ENCODE results near the gene MMD. TPM values are rescaled to one million over a fixed set of nuclear protein-coding genes. Genes with fewer than 3 reads are reported as not detected.

MMD gene
- total RNA-seq, 2 donors from 2014 or later, result 11.1 to 14.3 TPM

GRCh38 chr17:55436224-55437158 lies 14.9 kb upstream of the MMD start:
- DNase-seq (ENCODE audit: low spot score) (no peak), ATAC-seq (ENCODE audit: insufficient number of reproducible peaks, low FRiP score, low read depth) (no peak)
- no peaks in the 10 kb centered on the region for H3K27me3 ChIP-seq (replicated peaks; ENCODE audit: insufficient read depth)
- TF ChIP-seq, protein P1, sequence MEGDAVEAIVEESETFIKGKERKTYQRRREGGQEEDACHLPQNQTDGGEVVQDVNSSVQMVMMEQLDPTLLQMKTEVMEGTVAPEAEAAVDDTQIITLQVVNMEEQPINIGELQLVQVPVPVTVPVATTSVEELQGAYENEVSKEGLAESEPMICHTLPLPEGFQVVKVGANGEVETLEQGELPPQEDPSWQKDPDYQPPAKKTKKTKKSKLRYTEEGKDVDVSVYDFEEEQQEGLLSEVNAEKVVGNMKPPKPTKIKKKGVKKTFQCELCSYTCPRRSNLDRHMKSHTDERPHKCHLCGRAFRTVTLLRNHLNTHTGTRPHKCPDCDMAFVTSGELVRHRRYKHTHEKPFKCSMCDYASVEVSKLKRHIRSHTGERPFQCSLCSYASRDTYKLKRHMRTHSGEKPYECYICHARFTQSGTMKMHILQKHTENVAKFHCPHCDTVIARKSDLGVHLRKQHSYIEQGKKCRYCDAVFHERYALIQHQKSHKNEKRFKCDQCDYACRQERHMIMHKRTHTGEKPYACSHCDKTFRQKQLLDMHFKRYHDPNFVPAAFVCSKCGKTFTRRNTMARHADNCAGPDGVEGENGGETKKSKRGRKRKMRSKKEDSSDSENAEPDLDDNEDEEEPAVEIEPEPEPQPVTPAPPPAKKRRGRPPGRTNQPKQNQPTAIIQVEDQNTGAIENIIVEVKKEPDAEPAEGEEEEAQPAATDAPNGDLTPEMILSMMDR (IDR thresholded peaks at IDR 0.05), result no peak
- H3K4me3 ChIP-seq, result no peak overlapping the region
- no peak overlapping the region for H3K27ac ChIP-seq
- H3K4me1 ChIP-seq (ENCODE audit: control insufficient read depth in 1 of 2, low read depth in 2 of 2), result no peaks in the 10 kb centered on the region
- H3K36me3 ChIP-seq, result no peaks in the 10 kb centered on the region
- H3K9me3 ChIP-seq, result no peaks in the 10 kb centered on the region

DNA sequence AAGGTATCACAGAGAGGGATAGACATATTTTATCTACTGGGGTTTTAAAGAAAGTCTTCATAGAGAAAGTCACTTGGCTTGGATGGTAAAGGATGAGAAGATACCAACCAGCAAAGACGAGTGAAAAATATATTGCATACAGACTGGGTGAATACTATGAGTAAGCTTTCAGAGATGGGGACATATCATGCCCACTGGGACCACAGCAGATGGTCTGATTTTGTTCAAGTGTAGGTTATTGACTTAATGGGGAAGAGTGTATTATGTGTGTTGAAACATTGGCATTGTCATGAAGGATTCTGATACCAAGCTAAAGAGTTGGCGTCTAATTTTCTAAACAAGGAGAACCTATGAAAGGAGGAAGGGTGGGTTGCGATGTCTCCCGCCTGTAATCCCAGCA lies 13.8 kb upstream of the MMD start:
- TF ChIP-seq, protein P1 (IDR thresholded peaks at IDR 0.05), result no peak
- ATAC-seq (ENCODE audit: insufficient number of reproducible peaks, low FRiP score, low read depth) (no peak), DNase-seq (ENCODE audit: low spot score) (no peak)
- no peaks in the 10 kb centered on the region for H3K9me3 ChIP-seq
- H3K27ac ChIP-seq, result no peak overlapping the region
- H3K27me3 ChIP-seq (replicated peaks; ENCODE audit: insufficient read depth), result no peaks in the 10 kb centered on the region
- no peak overlapping the region for H3K4me3 ChIP-seq
- H3K4me1 ChIP-seq (ENCODE audit: control insufficient read depth in 1 of 2, low read depth in 2 of 2), result no peaks in the 10 kb centered on the region
- H3K36me3 ChIP-seq, result no peaks in the 10 kb centered on the region

DNA sequence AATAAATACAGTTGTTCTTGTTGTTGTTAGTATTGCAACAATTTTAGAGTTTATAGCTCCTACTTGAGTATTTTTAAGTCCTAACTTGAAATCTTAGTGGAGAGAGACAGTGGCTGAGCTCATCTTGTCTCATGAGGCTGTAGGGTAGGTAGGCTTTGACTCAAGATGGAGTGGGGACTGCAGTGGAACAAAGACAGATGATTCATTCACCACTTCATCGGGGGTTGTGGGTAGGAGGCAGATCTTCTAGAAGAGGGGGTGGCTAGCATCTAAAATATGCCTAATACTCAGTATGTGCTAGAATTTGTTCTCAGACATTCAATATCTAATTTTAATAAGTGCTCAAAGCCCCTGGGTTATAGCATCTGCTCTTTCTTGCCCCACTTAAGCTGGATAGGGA lies 13.1 kb upstream of the MMD start:
- Histone ChIP-seq H3K4me1 (ENCODE audit: control insufficient read depth in 1 of 2, low read depth in 2 of 2) (no peaks in the 10 kb centered on the region), H3K4me3 (no peak overlapping the region), H3K9me3 (no peaks in the 10 kb centered on the region), H3K36me3 (no peaks in the 10 kb centered on the region), H3K27ac (no peak overlapping the region), H3K27me3 (replicated peaks; ENCODE audit: insufficient read depth) (no peaks in the 10 kb centered on the region)
- DNase-seq (ENCODE audit: low spot score), result no peak
- TF ChIP-seq, protein P1 (IDR thresholded peaks at IDR 0.05), result no peak
- ATAC-seq (ENCODE audit: insufficient number of reproducible peaks, low FRiP score, low read depth), result no peak

- H3K4me3 ChIP-seq, result no peak overlapping the region
- no peaks in the 10 kb centered on the region for H3K36me3 ChIP-seq
- TF ChIP-seq, protein P1 (IDR thresholded peaks at IDR 0.05), result no peak
- H3K27me3 ChIP-seq (replicated peaks; ENCODE audit: insufficient read depth), result no peaks in the 10 kb centered on the region
- no peak overlapping the region for H3K27ac ChIP-seq
- ATAC-seq (ENCODE audit: insufficient number of reproducible peaks, low FRiP score, low read depth) (no peak), DNase-seq (ENCODE audit: low spot score) (no peak)
- H3K9me3 ChIP-seq, result no peaks in the 10 kb centered on the region
- H3K4me1 ChIP-seq (ENCODE audit: control insufficient read depth in 1 of 2, low read depth in 2 of 2), result no peaks in the 10 kb centered on the region
These were observed 12.2 kb upstream of the MMD start for GRCh38 chr17:55433629-55434422.

- TF ChIP-seq, protein P1 (IDR thresholded peaks at IDR 0.05), result no peak
- no peak for ATAC-seq (ENCODE audit: insufficient number of reproducible peaks, low FRiP score, low read depth)
- Histone ChIP-seq H3K4me3 (no peak overlapping the region), H3K27me3 (replicated peaks; ENCODE audit: insufficient read depth) (no peaks in the 10 kb centered on the region), H3K4me1 (ENCODE audit: control insufficient read depth in 1 of 2, low read depth in 2 of 2) (no peaks in the 10 kb centered on the region), H3K9me3 (no peaks in the 10 kb centered on the region), H3K27ac (no peak overlapping the region), H3K36me3 (no peaks in the 10 kb centered on the region)
- no peak for DNase-seq (ENCODE audit: low spot score)
These were observed 11.5 kb upstream of the MMD start for GRCh38 chr17:55433029-55433628.

Data from thoracic aorta (tissue), 2 donors.